Activated T-cell treated with anti-CD3 and anti-CD28 coated beads for 1 hour (primary cell): ENCODE measurements around the gene TIMM10.

Source experiments
- DNase-seq: peaks from one replicate; pipeline ENCODE4 v3.0.0-alpha.2; 2020; ENCODE audit warnings: low read depth

TIMM10 gene

GRCh38 chr11:57482782-57483561, 47.6 kb downstream of the TIMM10 start:
- DNase-seq = peak; percentile 45

GRCh38 chr11:57481915-57482781, 48.4 kb downstream of the TIMM10 start:
- no peak for DNase-seq

GRCh38 chr11:57481315-57481714, 49.2 kb downstream of the TIMM10 start:
- DNase-seq = no peak

DNA sequence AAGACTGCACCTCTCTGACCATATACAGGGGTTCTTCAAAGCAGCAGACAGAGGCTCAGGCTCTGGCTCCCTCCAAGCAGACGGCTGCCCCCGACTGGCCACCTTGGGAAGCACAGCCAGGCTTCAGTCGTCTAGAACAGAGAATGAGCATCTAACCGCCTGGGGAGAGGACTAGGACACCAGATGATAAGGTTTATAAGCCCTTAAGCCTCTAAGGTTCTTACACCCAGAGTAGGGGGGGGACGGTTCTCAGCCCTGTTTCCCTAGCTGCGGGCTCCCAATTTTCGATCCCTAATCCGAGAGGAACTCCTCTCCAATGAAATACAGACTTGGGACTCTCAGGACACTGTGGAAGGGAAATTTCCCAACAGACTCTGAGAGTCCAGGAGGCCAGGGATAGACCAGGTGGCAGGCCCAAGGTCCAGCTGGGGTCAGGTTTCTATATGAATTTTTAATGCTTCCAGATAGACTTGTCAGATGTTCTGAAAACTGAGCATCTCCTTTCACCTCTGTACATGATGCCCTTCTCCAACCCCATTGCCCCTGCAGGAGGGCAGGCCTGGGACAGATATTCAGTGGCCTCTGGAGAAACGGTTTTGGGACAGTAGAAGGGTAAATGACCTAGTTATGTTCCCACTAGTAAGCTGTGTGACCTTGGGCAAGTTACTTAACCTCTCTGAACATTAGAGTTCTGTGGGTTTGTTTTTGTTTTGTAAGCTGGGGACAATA, 50.0 kb downstream of the TIMM10 start:
- DNase-seq = peak; percentile 52

DNA sequence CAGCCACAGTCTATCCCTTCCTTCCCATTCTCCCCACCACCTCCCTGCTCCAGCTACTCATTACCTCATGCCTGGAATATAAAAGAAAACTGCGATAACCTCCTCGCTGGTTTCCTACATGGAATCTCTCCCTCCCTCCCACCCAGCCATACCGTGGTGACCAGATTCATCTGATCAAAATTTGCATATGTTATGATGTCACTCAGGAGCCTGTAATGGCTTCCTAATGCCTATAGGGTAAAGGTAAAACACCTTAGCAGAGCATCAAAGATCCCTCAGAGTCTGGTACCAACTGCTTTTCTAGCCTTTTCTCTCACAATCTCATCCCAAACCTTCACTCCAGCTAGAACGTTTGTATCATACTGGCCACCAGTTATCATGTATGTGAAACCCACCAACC, 50.6 kb downstream of the TIMM10 start:
- no peak for DNase-seq

GRCh38 chr11:57479021-57479663, 51.4 kb downstream of the TIMM10 start:
- DNase-seq = no peak
